NCI-H1930 (cell line): Measurements from ENCODE around the gene SCML1.

ENCODE experiments used
- DNase-seq, 2 experiments: peaks; one replicate each; lab custom pipeline; 2025; lab: John Stamatoyannopoulos, UW

The SCML1 gene, protein sequence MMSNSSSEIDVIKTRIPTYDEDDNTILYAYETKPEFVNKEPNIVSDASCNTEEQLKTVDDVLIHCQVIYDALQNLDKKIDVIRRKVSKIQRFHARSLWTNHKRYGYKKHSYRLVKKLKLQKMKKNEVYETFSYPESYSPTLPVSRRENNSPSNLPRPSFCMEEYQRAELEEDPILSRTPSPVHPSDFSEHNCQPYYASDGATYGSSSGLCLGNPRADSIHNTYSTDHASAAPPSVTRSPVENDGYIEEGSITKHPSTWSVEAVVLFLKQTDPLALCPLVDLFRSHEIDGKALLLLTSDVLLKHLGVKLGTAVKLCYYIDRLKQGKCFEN

DNA sequence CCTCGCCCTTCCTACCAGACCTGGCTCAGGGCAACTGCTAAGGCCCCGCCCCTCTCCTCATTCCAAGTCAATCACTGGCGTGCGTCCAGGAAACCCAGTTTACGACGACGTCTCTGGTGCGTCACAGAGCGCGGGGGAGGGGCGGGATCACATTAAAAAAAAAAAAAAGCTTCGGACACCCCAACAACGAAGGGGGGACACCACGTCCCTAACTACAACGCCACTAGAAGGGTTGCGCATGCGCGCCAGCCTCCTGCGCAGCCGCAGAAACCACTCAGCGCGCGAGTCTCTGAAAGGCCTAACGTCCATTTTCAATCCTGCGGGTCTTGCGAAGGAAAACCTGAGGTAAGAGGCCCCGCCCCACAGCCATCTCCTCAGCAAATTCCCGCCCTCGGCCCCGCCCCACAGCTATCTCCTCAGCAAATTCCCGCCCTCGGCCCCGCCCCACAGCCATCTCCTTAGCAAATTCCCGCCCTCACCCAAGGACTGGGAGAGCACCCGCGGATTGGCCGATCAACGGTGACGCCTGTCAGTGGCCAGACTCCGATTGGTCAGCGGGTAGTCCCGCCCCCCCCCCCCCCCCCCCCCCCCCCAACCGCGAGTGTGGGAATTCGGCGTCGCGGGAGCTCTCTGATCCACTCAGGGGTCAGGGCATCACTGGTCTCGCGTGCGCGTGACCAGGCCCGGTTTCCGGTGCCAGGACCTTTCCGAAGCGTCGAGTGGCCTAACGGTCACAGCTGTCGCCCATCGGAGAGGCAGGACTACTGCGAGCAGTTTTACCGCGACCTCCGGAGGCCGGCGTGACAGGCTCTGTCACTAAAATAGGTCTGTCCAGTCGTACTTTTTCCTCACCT is at the start of gene SCML1:
SCML1 (plus strand) TSS at position 638 of the 854 bp plus-strand sequence. CDS start 6,694 bp downstream, outside the sequence.
- peak; percentile 92 to 93 for DNase-seq

- DNase-seq, result no peak
These were observed 49.6 kb upstream of the SCML1 start for GRCh38 chrX:17687648-17688047.

- peak; percentile 57 for DNase-seq
These were observed 47.3 kb upstream of the SCML1 start for GRCh38 chrX:17689971-17690409.

- no peak for DNase-seq
These were observed 44.5 kb upstream of the SCML1 start for GRCh38 chrX:17692709-17693346.

GRCh38 chrX:17697191-17697590 is 40.1 kb upstream of the SCML1 start:
- no peak for DNase-seq

- DNase-seq, result no peak
These were observed 36.3 kb upstream of the SCML1 start for GRCh38 chrX:17700976-17701375.

GRCh38 chrX:17703201-17703600 is 34.1 kb upstream of the SCML1 start:
- DNase-seq, result no peak

DNA sequence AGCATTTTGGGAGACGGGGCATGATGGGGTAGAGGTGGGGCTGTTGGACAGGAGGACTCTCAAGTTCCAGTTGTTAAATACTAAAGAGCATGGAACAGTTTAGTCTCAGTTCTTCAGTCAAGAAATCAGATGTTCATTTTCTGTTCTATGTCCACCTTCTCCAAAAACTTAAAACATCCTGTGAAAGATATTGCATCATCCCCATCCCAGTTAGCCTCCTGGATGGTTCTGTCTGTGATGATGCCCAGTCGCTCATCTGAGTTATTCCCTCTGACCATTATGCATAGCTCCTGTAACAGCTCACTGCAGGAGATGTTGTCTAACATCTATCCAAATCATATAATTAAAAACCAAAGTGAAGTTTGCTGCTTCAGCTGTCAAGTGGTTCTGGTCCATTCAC is 32.1 kb upstream of the SCML1 start:
- DNase-seq, result no peak

DNA sequence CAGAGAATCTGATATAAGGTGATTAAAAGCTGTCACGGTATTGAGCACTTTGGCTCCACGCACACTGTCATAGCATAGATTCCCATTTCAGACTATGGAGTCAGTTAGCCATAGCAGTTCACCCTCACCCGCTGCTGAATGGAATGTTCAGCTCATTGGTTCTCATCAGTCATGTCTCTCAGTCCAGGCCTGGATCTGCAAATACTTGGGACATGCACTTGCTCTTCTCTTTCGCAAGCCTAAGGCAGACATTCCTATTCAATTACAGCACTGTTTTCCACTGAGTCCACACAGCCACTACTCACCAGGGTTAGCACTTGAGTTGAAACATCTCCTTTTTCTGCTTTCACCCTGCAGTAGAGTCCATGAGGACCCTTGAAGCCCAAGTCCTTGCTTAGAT is 30.6 kb upstream of the SCML1 start:
- DNase-seq, result no peak

DNA sequence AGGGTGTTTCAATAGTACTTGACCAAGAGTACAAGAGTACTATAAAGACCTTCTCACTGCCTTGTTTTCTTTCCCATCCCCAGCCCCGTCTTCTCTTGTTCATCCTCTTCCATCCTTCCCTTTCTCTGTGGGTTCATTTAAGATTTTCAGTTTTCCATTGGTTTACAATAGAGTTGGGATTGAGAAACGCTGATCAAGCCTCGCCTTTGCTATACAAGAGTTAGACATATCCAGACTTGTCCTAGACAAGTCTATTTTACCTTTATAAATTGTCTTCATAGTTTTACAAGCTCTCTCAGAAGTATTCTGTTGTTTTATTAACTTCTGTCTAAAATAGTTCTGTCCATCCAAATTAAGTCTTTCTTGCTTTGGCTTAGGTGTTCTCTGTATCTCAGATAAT is 29.6 kb upstream of the SCML1 start:
- no peak for DNase-seq

GRCh38 chrX:17710871-17711301 is 26.4 kb upstream of the SCML1 start:
- DNase-seq, result no peak

GRCh38 chrX:17713288-17713687 is 24.0 kb upstream of the SCML1 start:
- DNase-seq, result no peak

GRCh38 chrX:17718649-17719165 is 18.6 kb upstream of the SCML1 start:
- DNase-seq, result no peak

- no peak for DNase-seq
These were observed 17.6 kb upstream of the SCML1 start for GRCh38 chrX:17719711-17720110.

- DNase-seq, result no peak
These were observed 15.6 kb upstream of the SCML1 start for GRCh38 chrX:17721715-17722114.

DNA sequence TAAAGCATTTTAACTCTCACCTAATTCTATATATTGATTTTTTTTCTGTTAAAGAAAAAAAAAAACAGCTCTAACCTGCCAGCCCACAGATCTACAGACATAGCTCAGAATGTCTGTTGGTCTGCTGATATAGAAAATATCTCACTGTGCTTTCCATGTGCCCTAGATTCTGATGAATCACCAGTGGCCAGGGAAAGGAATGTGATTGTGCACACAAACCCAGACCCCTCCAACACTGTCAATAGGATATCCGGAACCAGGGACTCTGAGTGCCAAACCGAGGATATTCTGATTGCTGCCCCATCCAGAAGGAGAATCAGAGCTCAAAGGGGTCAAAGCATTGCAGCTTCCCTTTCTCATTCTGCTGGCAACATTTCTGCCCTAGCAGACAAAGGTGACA is 12.1 kb upstream of the SCML1 start:
- no peak for DNase-seq

GRCh38 chrX:17732138-17732783 is 5.0 kb upstream of the SCML1 start:
- DNase-seq, result no peak

- no peak for DNase-seq
These were observed 1.9 kb upstream of the SCML1 start for GRCh38 chrX:17735406-17735805.

DNA sequence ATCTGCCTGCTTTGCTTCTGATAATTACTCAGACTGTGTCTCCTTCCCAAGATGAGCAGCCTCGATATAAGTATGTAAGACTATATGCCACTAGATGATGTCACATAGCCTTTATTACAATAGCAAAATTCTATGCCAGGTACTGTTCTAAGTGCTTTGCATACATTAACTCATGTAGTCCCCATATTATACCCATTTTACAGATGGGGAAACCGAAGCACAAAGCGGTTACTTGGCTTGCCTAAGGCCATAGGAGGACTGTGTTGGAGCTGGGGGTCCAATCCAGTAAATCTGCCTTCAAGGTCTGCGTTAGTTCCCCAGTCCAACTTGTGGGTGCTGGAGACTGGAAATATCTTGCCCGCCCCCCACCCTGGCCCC is 826 bp upstream of the SCML1 start:
- DNase-seq, result no peak

- no peak for DNase-seq
These were observed 355 bp downstream of the SCML1 start for GRCh38 chrX:17737710-17737985.

GRCh38 chrX:17737986-17738713 is 857 bp downstream of the SCML1 start:
- peak in 1 of 2 experiments; percentile 44 for DNase-seq
